GM19025 (cell line): ENCODE results near the gene TPH2.

Experiments
- ATAC-seq: cut with Tn5 transposase; IDR thresholded peaks from one replicate; pipeline ENCODE4 v1.9.1; 2021; ENCODE audit warnings: mild to moderate bottlenecking, low read depth, moderate library complexity; ENCODE audit not compliant: unreplicated experiment

Gene TPH2

GRCh38 chr12:71938728-71939385 lies at the start of gene TPH2:
Gene TPH2, plus strand, starts transcription at chr12:71938845. Its CDS starts 142 bp downstream, at chr12:71938987.
- ATAC-seq = no peak

- no peak for ATAC-seq
These were observed 48.2 kb upstream of the TPH2 start for GRCh38 chr12:71890475-71890874.

- no peak for ATAC-seq
These were observed 46.6 kb upstream of the TPH2 start for GRCh38 chr12:71892059-71892458.

- ATAC-seq = no peak
These were observed 42.3 kb upstream of the TPH2 start for GRCh38 chr12:71896205-71896882.

GRCh38 chr12:71900091-71900490 lies 38.6 kb upstream of the TPH2 start:
- ATAC-seq = no peak

GRCh38 chr12:71904629-71905028 lies 34.0 kb upstream of the TPH2 start:
- ATAC-seq = no peak

- peak; percentile 74 for ATAC-seq
These were observed 3.1 kb upstream of the TPH2 start for GRCh38 chr12:71935594-71935993.

GRCh38 chr12:71940068-71940467 lies 1.4 kb downstream of the TPH2 start:
- no peak for ATAC-seq

- ATAC-seq = no peak
These were observed 2.5 kb downstream of the TPH2 start for GRCh38 chr12:71941174-71941573.

- ATAC-seq = no peak
These were observed 3.6 kb downstream of the TPH2 start for GRCh38 chr12:71942259-71942658.

GRCh38 chr12:71942703-71943102 lies 4.1 kb downstream of the TPH2 start:
- no peak for ATAC-seq

- ATAC-seq = no peak
These were observed 6.5 kb downstream of the TPH2 start for GRCh38 chr12:71945121-71945520.

- no peak for ATAC-seq
These were observed 7.2 kb downstream of the TPH2 start for GRCh38 chr12:71945883-71946282.

GRCh38 chr12:71947645-71948105 lies 9.0 kb downstream of the TPH2 start:
- ATAC-seq = no peak

- ATAC-seq = no peak
These were observed 9.7 kb downstream of the TPH2 start for GRCh38 chr12:71948390-71948789.

- no peak for ATAC-seq
These were observed 11.0 kb downstream of the TPH2 start for GRCh38 chr12:71949646-71950045.

- ATAC-seq = no peak
These were observed 11.8 kb downstream of the TPH2 start for GRCh38 chr12:71950404-71950803.

GRCh38 chr12:71950819-71951218 lies 12.2 kb downstream of the TPH2 start:
- ATAC-seq = no peak

- ATAC-seq = no peak
These were observed 15.6 kb downstream of the TPH2 start for GRCh38 chr12:71954083-71954778.

GRCh38 chr12:71954861-71955260 lies 16.2 kb downstream of the TPH2 start:
- ATAC-seq = no peak

- ATAC-seq = no peak
These were observed 17.3 kb downstream of the TPH2 start for GRCh38 chr12:71955970-71956369.

- ATAC-seq = no peak
These were observed 19.4 kb downstream of the TPH2 start for GRCh38 chr12:71958056-71958455.
